ENCODE data around the gene APOBEC3C.
"Not testable (repeated sequence)": the region's sequence is repeated elsewhere in the genome, so short reads cannot be mapped to it uniquely, and the experiment has no call there.

The APOBEC3C gene

DNA sequence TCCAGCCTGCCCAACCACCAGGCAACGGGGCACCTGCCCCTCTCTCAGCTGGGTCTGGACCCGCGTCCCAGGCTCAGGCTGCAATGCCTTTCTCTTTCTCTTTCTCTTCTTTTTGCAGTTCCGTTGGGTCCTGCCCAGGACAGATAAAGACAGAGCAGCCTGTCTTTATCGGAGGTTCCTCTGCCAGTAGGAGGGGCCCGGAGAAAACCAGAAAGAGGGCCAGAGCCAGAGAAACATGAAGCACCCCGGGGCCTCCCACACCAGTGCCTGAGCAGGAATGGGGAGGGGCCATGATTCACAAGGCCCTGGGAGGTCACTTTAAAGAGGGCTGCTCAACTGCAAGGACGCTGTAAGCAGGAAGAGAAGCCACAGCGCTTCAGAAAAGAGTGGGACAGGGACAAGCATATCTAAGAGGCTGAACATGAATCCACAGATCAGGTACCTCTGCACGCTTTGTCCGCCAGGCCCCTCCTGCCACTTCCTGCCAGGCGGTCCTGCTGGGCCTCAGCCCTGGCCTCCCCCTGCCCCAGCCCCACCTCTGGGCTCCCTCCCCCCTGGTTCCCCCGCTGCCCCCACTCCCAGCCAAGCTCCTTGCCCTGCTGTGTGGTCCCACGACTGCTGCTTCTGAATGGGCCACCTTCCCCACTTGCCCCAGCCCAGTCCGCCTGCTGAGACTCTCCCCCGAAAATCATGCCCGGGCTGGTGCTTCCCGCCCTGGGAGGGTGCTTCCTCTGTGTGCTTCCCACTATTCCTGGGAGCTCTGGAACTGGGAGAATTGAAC lies at the start of gene APOBEC3C:
Gene APOBEC3C, plus strand, starts transcription at position 316 of the 781 bp plus-strand sequence. Its CDS starts 106 bp downstream, at position 422.
- DNase-seq (ENCODE audit: low read depth, low spot score), result peak; percentile 57

DNA sequence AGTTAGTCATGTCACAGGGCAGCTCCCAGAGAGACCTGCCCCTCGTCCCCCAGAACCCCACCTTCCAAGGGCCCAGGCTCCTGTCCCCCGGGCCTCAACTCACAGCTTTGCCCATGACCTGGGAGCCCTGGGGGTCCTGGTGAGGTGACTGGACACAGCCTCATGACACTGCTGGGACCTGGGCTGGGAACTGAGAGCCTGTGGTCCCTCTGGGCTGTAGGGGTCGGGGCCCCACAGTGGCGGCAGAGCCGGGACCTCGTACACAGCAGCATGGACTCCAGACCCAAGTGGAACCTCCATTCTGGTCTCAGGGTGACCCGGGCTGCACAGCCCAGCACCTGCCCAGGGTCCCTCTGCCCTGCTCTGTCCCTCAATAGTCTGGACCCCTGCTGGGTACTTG lies 49.8 kb upstream of the APOBEC3C start:
- DNase-seq (ENCODE audit: low read depth, low spot score), result no peak

DNA sequence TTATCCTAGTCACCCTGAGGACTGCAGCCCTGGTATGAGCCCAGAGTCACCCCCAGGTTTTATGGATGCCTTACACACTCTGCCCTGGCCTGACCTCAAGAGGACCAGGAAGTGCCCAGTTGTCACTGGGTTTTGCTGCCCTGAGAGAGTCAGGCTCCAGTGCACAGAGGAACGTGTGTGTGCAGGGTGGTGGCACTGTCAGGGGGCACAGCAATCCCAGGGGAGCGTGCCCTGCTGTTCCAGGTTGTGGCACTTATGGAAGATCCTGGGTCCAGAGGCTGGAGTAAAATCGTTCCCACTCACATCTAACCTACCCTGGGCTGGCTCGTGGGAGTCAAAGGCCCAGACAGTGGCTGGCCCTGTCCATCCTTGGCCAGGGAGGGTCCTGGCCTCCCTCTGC lies 49.1 kb upstream of the APOBEC3C start:
- DNase-seq (ENCODE audit: low read depth, low spot score), result no peak

DNA sequence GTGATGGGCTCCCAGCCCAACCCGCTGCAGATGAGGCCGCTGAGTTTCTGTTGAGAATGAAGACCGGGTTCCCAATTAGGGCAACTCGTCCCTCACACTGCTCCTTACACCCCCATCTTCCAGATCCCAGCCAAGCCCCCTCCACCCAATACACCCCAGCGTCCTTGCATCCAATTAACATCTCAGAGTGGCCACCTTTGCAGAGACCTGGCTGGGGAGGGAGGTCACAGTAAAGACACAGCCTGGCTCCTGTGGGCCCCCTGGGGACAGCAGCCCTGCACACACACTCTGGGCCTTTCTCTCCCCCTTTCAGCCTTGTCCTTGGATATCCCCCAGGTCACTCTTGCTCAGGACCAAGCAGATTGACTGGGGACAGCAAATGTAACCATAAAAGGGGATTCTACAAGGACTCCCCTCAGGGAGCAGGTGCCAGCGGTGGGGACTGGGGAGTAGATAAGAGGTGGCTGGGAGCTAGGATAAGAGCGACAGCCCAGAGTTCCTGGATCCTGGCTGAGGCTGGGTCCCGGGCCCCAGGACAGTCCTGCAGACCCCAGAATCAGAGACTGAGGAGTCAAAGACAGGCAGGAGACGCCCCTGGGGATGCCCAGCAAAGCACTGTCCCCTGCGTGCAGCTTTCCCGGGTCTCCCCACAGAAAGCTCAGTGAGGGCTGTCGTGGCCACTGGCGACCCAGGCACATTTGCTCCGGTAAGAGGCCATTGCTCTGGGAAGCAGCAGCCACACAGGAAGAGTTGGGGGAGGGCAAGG lies 48.3 kb upstream of the APOBEC3C start:
- DNase-seq (ENCODE audit: low read depth, low spot score), result no peak

DNA sequence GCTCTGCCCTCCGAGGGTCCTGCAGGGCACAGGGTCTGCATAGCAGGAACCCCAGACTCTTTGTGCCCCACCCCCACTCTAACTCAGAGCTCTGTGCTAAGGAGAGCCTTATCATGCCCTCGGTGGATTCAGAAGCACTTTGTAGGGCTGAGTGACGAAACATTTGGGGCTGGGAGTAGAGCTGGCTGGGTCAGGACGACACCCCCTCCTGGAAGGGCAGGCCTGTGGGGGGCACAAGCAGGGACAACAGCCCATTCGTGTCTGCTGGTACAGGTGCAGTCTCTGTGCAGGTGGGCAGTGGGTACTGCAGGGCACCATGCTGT lies 47.7 kb upstream of the APOBEC3C start:
- DNase-seq (ENCODE audit: low read depth, low spot score), result no peak

DNA sequence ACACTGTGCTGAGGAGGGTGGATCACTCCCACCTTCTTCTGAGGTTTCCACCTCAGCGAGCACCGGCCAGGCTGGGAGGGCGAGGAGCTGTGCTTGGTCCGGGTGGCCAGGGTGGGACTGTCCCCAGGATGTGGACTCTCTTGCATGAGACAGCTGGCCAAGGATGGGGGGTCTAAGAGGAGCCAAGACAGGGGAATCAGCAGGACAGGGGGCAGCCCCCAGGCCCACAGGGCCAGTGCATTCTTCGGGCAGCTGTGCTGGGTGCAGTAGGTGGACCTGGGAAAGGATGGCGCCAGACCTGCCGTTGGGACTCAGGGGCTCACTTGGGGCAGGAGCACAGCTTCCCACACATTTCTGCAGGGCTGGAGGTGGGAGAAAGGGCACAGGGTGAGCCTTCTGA lies 47.1 kb upstream of the APOBEC3C start:
- DNase-seq (ENCODE audit: low read depth, low spot score), result no peak

DNA sequence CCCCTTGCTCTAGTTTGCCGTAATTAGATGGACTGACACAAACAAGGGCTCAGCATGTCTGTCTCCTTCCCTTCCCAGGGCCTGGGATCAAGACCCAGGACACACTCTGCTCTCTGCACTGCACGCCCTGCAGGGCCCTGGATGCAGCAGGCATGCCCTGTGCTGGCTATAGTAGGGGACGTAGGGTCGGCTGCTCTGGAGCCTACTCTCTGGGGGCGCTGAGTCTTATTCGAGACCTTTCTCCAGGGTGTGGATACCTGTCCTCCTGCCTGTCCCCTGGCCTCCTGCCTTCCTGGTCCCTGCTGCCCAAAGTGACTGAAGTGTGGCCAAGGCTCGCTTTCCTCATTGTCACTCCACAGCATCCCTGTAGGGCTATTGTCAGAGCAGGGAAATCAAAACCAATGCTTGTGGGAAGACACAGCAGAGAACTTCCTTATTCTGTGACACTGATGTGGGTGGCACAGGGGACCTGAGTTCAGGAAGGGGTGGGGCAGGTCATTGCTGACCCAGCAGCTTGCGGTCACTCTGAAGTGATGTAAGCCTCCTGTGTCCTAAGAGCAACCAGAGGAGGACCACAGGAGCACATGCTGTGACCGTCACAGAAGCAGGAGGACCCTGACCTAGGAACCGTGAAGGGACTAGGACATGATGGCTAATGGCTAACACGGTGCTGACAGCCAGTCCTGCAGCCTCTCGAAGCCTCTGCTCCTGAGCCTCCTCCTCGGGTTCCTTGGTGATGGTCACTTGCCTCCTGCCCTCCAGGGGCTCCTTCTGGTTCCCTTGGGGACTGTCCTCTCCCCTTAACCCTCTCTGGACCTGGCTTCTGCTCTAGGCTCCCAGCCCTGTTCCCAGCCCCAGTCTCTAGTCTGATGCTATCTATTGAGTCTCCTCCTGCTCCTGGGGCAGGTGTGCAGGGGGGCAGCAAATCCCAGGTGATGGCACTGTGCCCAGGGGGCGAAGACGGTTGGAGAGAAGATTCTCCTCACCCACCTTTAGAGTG lies 46.3 kb upstream of the APOBEC3C start:
- DNase-seq (ENCODE audit: low read depth, low spot score), result no peak

DNA sequence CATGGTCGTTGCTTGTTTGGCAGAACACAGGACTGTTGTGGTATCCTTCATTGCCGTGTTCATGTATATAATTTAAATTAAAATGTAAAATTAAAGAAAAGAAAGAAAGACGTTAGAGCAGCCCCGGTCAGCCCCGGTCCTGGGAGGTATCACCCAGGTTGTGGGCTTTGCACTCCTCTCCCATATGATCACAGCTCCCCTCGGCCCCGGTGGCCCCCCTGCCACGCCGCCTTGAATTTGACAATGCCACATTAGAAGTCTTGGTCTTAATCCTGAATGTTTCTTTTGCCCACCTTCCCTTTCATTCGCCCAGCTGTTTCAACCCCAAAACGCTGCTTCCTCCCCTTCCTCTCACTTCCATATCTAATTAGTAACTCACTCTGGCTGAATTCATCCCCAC lies 45.3 kb upstream of the APOBEC3C start:
- DNase-seq (ENCODE audit: low read depth, low spot score), result no peak

DNA sequence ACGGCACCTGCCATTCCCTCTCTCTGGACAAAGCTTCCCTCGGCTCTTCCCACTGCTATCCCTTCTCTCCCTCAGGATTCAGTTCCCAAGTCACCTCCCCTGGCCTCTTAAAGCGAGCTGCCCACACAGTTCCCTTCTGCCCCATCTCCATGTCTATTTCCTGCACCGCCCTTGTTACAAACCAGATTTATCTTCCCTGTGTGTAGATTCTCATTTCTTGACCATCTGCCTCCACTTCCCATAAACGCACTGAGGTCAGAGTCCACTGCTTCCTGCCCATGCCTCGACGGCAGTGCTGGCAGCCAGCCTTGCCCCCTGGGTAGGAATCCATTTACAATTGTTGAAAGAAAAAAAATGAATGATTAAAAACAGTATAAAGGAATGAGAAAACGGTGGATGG lies 43.5 kb upstream of the APOBEC3C start:
- no peak for DNase-seq (ENCODE audit: low read depth, low spot score)

DNA sequence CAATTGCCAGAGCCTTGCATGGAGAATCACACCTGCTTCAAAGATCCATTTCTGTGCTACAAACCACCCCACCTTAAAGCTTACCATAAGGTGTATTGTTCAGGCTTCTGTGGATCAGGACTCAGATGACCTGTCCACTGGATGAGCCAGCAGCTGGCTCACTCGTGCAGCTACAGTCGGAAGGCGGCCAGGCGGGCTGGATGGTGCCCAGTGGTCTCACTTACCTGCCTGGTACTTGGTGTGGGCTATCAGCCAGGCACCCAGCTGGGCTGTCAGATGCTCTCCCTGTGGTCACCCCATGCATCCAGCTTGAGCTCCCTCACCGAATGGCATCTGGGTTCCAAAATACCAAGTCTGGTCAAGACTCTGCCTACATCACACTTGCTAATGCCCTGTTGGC lies 42.9 kb upstream of the APOBEC3C start:
- DNase-seq (ENCODE audit: low read depth, low spot score), result no peak

DNA sequence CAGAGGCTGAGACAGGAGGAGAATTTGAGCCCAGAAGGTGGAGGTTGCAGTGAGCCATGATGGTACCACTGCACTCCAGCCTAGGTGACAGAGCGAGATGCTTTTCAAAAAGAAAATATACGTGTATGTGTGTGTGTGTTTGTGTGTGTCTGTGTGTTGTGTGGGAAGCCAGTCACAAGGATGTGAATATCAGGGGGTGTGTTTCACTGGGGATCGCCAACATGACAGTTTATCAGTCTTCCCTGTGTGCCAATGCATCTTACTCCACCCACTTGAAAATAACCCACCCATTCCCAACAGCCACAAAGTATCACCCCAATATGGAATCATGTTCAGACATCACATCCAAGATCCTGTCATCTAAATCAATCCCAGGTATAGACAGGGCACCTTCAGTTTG lies 42.3 kb upstream of the APOBEC3C start:
- no peak for DNase-seq (ENCODE audit: low read depth, low spot score)

DNA sequence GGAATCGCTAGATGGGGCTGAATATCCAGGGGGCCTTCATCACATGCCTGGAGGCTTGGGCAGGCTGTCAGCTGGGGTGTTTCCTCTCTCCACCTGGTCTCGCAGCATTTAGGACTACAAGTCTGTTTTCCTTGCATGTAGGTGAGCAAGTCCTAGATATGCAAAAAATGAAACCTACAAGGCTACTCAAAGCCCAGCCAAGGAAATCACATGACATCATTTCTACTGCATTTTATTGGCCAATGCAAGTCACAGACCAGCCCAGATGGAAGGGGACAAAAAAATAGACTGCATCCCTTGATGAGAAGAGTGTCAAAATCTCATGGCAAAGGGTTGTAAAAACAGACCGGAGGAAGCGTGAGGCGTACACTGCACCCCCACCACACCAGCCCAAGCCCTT lies 41.5 kb upstream of the APOBEC3C start:
- no peak for DNase-seq (ENCODE audit: low read depth, low spot score)

DNA sequence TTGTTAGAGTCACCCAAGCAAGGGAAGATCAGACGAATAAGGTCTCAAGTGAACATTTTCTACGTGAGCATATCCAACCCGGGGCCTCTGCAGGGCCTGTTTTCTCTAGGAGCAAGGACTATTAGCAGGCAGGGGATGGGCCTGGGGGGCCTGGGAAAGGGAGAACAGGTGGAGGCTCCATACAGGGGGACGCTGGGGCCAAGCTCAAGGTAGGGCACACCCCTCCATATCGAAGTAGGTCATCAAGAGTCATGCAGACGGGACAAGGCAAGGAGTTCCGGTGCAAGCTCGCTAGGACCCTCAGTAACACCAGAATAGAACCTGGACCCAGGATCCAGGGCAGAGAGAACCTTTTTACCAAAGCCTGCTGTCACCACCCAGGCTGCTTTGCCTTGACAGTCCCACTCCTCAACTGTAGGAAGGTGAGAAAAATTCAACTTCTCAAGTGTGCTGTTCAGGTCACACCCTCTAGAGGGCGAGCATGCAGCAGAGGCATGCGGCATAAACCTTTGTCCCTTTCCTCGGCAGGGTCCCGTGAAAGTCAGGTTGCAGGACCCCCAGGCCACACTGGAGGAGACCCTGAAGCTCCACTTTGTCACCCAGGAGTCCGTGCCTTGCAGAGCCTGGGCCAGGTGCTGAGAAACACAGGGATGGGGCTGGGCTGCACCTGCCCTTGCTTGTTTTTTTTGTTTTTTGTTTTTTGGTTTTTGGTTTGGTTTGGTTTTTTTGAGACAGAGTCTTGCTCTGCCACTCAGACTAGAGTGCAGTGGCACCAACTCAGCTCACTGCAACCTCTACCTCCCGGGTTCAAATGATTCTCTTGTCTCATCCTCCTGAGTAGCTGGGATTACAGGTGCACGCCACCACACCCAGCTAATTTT lies 40.5 kb upstream of the APOBEC3C start:
- DNase-seq (ENCODE audit: low read depth, low spot score), result no peak

DNA sequence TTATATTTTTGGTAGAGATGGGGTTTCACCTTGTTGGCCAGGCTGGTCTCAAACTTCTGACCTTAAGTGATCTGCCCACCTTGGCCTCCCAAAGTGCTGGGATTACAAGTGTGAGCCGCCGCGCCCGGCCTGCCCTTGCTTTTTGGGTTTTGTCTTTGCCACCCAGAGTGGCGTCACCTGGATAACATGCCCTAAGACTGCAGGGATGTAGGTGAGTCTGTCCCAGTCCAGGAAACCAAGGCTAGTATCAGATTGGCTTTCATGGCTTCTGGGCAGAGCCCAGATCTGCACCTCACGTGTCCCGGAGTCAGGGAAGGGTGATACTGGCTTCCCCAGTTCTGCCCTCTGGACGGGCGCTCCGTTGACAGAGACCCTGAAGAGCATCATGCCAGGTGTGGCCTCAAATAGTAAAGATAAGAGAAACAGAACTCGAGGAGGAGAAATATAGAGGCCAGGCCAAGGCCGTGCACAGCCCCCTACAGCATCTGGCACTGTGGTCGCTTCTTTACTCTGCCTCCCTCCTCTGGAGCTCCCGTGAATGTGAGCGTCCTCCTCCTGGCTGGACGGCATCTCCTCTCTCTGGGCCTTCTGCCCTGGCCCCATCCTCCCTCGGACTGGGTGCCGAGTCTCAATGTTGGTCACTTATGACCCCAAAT lies 39.8 kb upstream of the APOBEC3C start:
- DNase-seq (ENCODE audit: low read depth, low spot score), result no peak

DNA sequence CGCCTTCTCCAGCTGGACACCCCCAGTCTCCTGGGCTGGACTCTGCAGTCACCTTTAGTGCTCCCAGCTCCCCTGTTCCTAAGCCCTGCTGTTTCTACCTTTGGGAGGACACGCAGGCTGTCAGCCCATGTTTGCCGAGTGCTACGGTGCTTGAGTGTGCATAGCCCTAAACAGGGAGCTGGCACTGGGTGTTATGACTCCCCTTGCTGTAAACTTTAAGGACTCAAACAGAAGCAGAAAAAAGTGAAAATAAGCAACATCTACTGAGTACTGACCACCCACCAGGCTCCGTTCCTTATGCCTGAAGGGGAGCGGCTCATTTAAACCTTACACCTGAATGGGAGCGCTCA lies 39.3 kb upstream of the APOBEC3C start:
- no peak for DNase-seq (ENCODE audit: low read depth, low spot score)

DNA sequence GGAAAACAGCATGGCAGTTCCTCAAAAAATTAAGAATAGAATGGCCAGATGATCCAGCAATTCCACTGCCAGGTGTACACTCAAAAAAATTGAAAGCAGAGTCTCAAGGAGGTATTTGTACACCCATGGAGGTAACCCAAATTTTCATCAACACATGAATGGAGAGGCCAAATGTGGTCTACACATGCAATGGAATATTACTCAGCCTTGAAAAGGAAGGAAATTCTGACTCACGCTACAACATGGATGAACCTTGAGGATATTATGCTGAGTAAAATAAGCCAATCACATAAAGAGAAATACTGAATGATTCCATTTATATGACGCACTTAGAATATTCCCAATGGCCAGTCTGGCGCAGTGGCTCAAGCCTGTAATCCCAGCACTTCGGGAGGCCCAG lies 36.8 kb upstream of the APOBEC3C start:
- DNase-seq (ENCODE audit: low read depth, low spot score), result not testable (repeated sequence)

DNA sequence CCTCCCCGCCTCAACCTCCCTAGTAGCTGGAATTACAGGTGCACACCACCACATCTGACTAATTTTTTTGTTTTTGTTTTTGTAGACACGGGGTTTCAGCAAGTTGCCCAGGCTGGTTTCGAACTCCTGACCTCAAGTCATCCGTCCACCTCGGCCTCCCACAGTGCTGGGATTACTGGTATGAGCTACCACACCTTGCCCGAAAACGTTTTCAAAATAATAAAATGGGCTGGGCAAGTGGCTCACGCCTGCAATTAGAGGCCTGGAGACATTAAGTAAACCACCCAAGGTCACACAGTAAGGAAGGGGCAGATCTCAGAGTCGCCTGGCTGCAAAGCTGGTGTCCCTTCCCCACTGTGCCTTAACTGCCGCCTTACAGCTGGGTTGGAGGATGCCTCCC lies 33.5 kb upstream of the APOBEC3C start:
- DNase-seq (ENCODE audit: low read depth, low spot score), result not testable (repeated sequence)

DNA sequence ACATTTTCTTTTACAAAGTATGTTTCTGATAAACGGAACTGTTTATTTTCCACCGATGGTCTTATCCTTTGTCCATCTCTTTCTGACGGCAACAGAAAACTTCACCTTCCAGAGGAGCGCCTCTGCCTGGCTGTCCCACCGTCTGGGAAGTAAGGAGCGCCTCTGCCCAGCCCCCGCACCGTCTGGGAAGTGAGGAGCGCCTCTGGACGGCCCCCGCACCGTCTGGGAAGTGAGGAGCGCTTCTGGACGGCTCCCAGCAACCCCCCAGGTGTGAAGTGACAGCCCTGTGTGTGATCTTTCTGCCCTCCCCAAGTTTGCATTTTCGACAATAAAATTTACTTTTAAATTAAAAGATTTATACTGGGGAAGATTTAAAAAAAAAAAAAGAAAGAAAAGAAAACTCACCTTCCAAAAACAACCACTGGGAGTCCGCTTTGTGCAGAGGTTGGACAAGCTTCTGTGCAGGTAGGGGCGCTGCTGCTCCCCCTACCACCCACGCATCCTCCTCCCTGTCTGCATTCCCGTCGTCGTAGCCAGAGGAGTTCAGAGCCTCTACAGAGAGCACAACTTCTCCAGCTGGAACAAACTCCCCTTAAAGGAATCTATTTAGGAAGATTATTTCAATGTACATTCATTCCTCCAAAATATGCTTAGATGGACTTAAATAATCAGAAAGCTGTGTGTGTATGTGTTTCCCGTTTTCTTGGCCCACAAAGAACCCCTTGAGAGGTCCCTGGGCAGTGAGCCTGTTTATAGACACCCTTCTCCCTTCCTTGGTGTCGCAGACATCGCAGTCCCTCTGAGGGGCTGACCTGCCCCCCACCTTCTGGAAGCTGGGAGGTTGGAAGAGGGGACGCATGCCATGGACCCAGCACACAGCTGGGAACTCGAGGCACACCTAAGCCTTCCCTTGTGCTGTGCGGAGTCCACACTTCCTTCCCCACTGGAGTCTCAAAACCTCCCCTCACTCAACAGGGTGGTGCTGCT lies 32.8 kb upstream of the APOBEC3C start:
- DNase-seq (ENCODE audit: low read depth, low spot score), result no peak
